Stomach (tissue), 9 donors: ENCODE data around the gene APOL4. TPM values are rescaled to one million over a fixed set of nuclear protein-coding genes. Genes with fewer than 3 reads are reported as not detected.

Experiments used
- DNase-seq, 2 donors: peaks; one replicate each; pipeline versions ENCODE4 v3.0.0 to v3.0.0-alpha.2; 2013 to 2019
- H3K27ac ChIP-seq, 5 donors: fragments of 200-600 bp in 4 of 5; sonication (generic) in 4 of 5; one replicate each; pipeline ENCODE4 v1.5.1; 2013 to 2019; ENCODE audit warnings: mild to moderate bottlenecking in 1 of 5, moderate library complexity in 1 of 5
- H3K27me3 ChIP-seq, 3 donors: fragments of 200-600 bp; sonication (generic); one replicate each; pipeline ENCODE4 v1.5.1; 2017 to 2019; ENCODE audit warnings: mixed run types in 1 of 3
- H3K36me3 ChIP-seq, 4 donors: fragments of 200-600 bp; sonication (generic); 1 replicate in 3 of 4; 2 replicates in 1 of 4; pipeline ENCODE4 v1.5.1; 2016 to 2019
- H3K4me1 ChIP-seq, 4 donors: fragments of 200-600 bp; sonication (generic); one replicate each; pipeline ENCODE4 v1.5.1; 2016 to 2019
- H3K4me3 ChIP-seq, 4 donors: fragments of 200-600 bp; sonication (generic) in 3 of 4; one replicate each; pipeline ENCODE4 v1.5.1; 2016 to 2019; ENCODE audit warnings: mild to moderate bottlenecking in 1 of 4
- H3K9me3 ChIP-seq, 4 donors: fragments of 200-600 bp; sonication (generic); one replicate each; pipeline ENCODE4 v1.5.1; 2016 to 2019
- CTCF ChIP-seq, 7 experiments: fragments of 450-650 bp in 4 of 7; fragments of 200-600 bp in 3 of 7; sonication (generic) in 3 of 7; IDR thresholded peaks; one replicate each; pipeline ENCODE4 v1.5.1; 2016 to 2019; ENCODE audit warnings: antibody characterized with exemption in 7 of 7, control low read depth in 2 of 7, mild to moderate bottlenecking in 1 of 7
- EP300 ChIP-seq: sonication (generic); formaldehyde crosslinking; IDR thresholded peaks from one replicate; pipeline ENCODE4 v1.6.1; 2017; ENCODE audit warnings: antibody characterized with exemption
- POLR2A ChIP-seq, 4 donors: fragments of 450-650 bp; IDR thresholded peaks; one replicate each; pipeline ENCODE4 v1.6.1; 2016; ENCODE audit warnings: antibody characterized with exemption in 4 of 4, control low read depth in 2 of 4, mild to moderate bottlenecking in 1 of 4, moderate library complexity in 1 of 4
- POLR2AphosphoS5 ChIP-seq, 3 donors: sonication (generic); formaldehyde crosslinking; IDR thresholded peaks; one replicate each; pipeline ENCODE4 v1.6.1; 2016; ENCODE audit warnings: antibody characterized with exemption in 3 of 3
- WGBS, 5 donors: extraction: QIAGEN DNeasy Blood & Tissue Kit in 3 of 5; methylation state at CpG; one replicate each; pipeline versions ENCODE4 v1.1.5 to v1.1.7; 2013 to 2018; 5-methylcytosine and 5-hydroxymethylcytosine counted together
- intact Hi-C: fragments of 100-400 bp; cut with DNase I; formaldehyde crosslinking; loops from one replicate; pipeline ENCODE4 v1.15.1; 2023; ENCODE audit warnings: low total_unique reads
- polyA plus RNA-seq, 3 donors: library from polyadenylated mRNA; stranded (reverse); fragments of 200-250 nt; gene quantifications; one replicate each; pipeline ENCODE4 v1.2.3, GENCODE V29; 2013
- total RNA-seq, 5 donors: library from RNA; depleted of rRNA; stranded (reverse); fragments of >200 nt; gene quantifications; one replicate each; pipeline versions ENCODE4 v1.1.0 to v1.2.3, GENCODE V29; 2014 to 2016
- donor health status: healthy with polysubstance abuse.
- donor health status: Bipolar disorder and iron deficiency.
- donor health status: healthy.

The APOL4 gene
- total and polyA plus RNA-seq, 8 donors = 1.2 to 13.2 (median 8.9) TPM; not detected in 2

GRCh38 chr22:36177160-36177559 lies 24.4 kb downstream of the APOL4 start:
- no peak for DNase-seq
- 76 to 87% (median 84%) methylated on average over 3 of the region's 3 CpGs for WGBS, 5 donors
- peaks cover 0 to 7% (median 3%) of the 10 kb centered on the region in 4 donors for H3K4me1 ChIP-seq
- H3K4me3 ChIP-seq = no peak overlapping the region
- no peak for TF ChIP-seq CTCF (IDR thresholded peaks at IDR 0.05)
- no peak for TF ChIP-seq POLR2AphosphoS5 (IDR thresholded peaks at IDR 0.05)
- no peak overlapping the region for H3K27ac ChIP-seq
- H3K9me3 ChIP-seq = no peaks in the 10 kb centered on the region
- intact Hi-C loops = no loop called here
- H3K27me3 ChIP-seq = no peaks in the 10 kb centered on the region
- no peaks in the 10 kb centered on the region for H3K36me3 ChIP-seq

- H3K9me3 ChIP-seq = no peaks in the 10 kb centered on the region
- 0 to 93% (median 39%) methylated on average over 1 of the region's 1 CpG for WGBS, 5 donors
- H3K36me3 ChIP-seq = no peaks in the 10 kb centered on the region
- peaks cover 0 to 7% (median 3%) of the 10 kb centered on the region in 4 donors for H3K4me1 ChIP-seq
- no peaks in the 10 kb centered on the region for H3K27me3 ChIP-seq
- intact Hi-C loops = no loop called here
- TF ChIP-seq POLR2A (IDR thresholded peaks at IDR 0.05) (no peak), POLR2AphosphoS5 (IDR thresholded peaks at IDR 0.05) (no peak), EP300 (no peak), CTCF (IDR thresholded peaks at IDR 0.05) (no peak)
- H3K27ac ChIP-seq = no peak overlapping the region
- H3K4me3 ChIP-seq = no peak overlapping the region
- no peak for DNase-seq
These were observed 25.7 kb downstream of the APOL4 start for GRCh38 chr22:36175892-36176291.

- Histone ChIP-seq H3K9me3 (no peaks in the 10 kb centered on the region), H3K36me3 (no peaks in the 10 kb centered on the region), H3K27me3 (no peaks in the 10 kb centered on the region), H3K27ac (no peak overlapping the region), H3K4me3 (no peak overlapping the region), H3K4me1 (no peaks in the 10 kb centered on the region)
- intact Hi-C loops = no loop called here
- DNase-seq = no peak
- 26 to 67% (median 34%) methylated on average over 3 of the region's 3 CpGs for WGBS, 5 donors
- TF ChIP-seq CTCF (IDR thresholded peaks at IDR 0.05) = no peak
- TF ChIP-seq EP300 = no peak
- TF ChIP-seq POLR2AphosphoS5 (IDR thresholded peaks at IDR 0.05) = no peak
- TF ChIP-seq POLR2A (IDR thresholded peaks at IDR 0.05) = no peak
These were observed 29.7 kb downstream of the APOL4 start for GRCh38 chr22:36171941-36172340.

- intact Hi-C loops = no loop called here
- WGBS, 5 donors = 68 to 84% (median 79%) methylated on average over 10 of the region's 10 CpGs
- no peak for DNase-seq
- no peak overlapping the region for H3K27ac ChIP-seq
- no peaks in the 10 kb centered on the region for H3K9me3 ChIP-seq
- H3K36me3 ChIP-seq = no peaks in the 10 kb centered on the region
- TF ChIP-seq POLR2A (IDR thresholded peaks at IDR 0.05) (no peak), EP300 (no peak), POLR2AphosphoS5 (IDR thresholded peaks at IDR 0.05) (no peak), CTCF (IDR thresholded peaks at IDR 0.05) (no peak)
- no peak overlapping the region for H3K4me3 ChIP-seq
- H3K27me3 ChIP-seq = no peaks in the 10 kb centered on the region
- H3K4me1 ChIP-seq = peaks cover 0 to 8% (median 0%) of the 10 kb centered on the region in 4 donors
These were observed 34.9 kb downstream of the APOL4 start for GRCh38 chr22:36166518-36167220.
